Thyroid gland (tissue), 4 donors: Measurements from ENCODE around the gene TEX44. TPM values are rescaled to one million over a fixed set of nuclear protein-coding genes. Genes with fewer than 3 reads are reported as not detected.
"Not testable (repeated sequence)": the region's sequence is repeated elsewhere in the genome, so short reads cannot be mapped to it uniquely, and the experiment has no call there.

Source experiments
- DNase-seq, 2 donors: peaks; one replicate each; pipeline ENCODE4 v3.0.0-alpha.2; 2019
- H3K27ac ChIP-seq, 3 donors: fragments of 200-600 bp; sonication (generic); 1 replicate in 2 of 3; 2 replicates in 1 of 3; pipeline ENCODE4 v1.5.1; 2016 to 2019; ENCODE audit warnings: mild to moderate bottlenecking in 1 of 3, moderate library complexity in 1 of 3
- H3K27me3 ChIP-seq: fragments of 200-600 bp; sonication (generic); one replicate; pipeline ENCODE4 v1.5.1; 2019
- H3K36me3 ChIP-seq, 2 donors: fragments of 200-600 bp; sonication (generic); one replicate each; pipeline ENCODE4 v1.5.1; 2016 to 2019
- H3K4me1 ChIP-seq, 2 donors: fragments of 200-600 bp; sonication (generic); one replicate each; pipeline ENCODE4 v1.5.1; 2017 to 2019
- H3K4me3 ChIP-seq, 3 donors: fragments of 200-600 bp; sonication (generic); replicated peaks in 1 of 3; 1 replicate in 2 of 3; 2 replicates in 1 of 3; pipeline ENCODE4 v1.5.1; 2016; ENCODE audit warnings: mild to moderate bottlenecking in 1 of 3
- H3K9me3 ChIP-seq: fragments of 200-600 bp; sonication (generic); one replicate; pipeline ENCODE4 v1.5.1; 2017
- CTCF ChIP-seq, 6 experiments: fragments of 200-600 bp in 3 of 6; fragments of 450-650 bp in 3 of 6; sonication (generic) in 3 of 6; IDR thresholded peaks; one replicate each; pipeline ENCODE4 v1.5.1; 2016 to 2019; ENCODE audit warnings: antibody characterized with exemption in 6 of 6, mild to moderate bottlenecking in 2 of 6, inconsistent platforms in 1 of 6, moderate library complexity in 1 of 6
- POLR2A ChIP-seq, 2 donors: fragments of 450-650 bp; IDR thresholded peaks; one replicate each; pipeline ENCODE4 v1.6.1; 2017; ENCODE audit warnings: antibody characterized with exemption in 2 of 2, mild to moderate bottlenecking in 2 of 2, moderate library complexity in 1 of 2
- WGBS, 2 donors: methylation state at CpG; one replicate each; pipeline ENCODE4 v1.1.5; 2017; 5-methylcytosine and 5-hydroxymethylcytosine counted together
- intact Hi-C: fragments of 100-400 bp; cut with DNase I; formaldehyde crosslinking; loops from one replicate; pipeline ENCODE4 v1.15.1; 2023
- total RNA-seq, 4 donors: library from RNA; depleted of rRNA; stranded (reverse); fragments of >200 nt; gene quantifications; one replicate each; pipeline ENCODE4 v1.2.3, GENCODE V29; 2016

The TEX44 gene
- total RNA-seq, 4 donors from 2014 or later, result 0.54 TPM; not detected in 3

DNA sequence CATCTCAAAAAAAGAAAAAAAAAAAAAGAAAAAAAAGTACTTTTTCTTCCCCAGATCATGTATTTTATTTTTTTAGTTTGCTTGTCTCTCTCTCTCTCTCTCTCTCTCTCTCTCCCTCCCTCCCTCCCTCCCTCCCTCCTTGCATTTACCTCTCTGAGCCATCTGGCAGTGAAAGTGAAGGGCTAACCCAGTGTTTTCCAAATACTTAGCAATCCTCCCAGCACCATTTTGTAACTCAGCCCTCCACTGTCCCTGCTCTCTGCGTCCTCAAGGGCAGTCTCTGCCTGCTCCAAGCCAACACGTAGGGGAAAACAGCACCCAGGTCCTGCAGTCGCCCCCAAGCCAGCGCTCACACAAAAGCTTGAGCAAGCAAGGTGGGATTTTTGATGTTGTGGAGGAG is 19.6 kb upstream of the TEX44 start:
- no peak for DNase-seq
- H3K27ac ChIP-seq, result no peak overlapping the region
- WGBS, 2 donors, result 56 to 72% methylated on average over 4 of the region's 4 CpGs
- H3K36me3 ChIP-seq, result no peaks in the 10 kb centered on the region
- intact Hi-C loops, result no loop called here
- no peak overlapping the region for H3K4me3 ChIP-seq
- no peaks in the 10 kb centered on the region for H3K9me3 ChIP-seq
- no peaks in the 10 kb centered on the region for H3K27me3 ChIP-seq
- H3K4me1 ChIP-seq, result no peaks in the 10 kb centered on the region
- TF ChIP-seq POLR2A (IDR thresholded peaks at IDR 0.05) (no peak), CTCF (IDR thresholded peaks at IDR 0.05) (no peak)

GRCh38 chr2:231573698-231574421 is 18.8 kb upstream of the TEX44 start:
- intact Hi-C loops, result no loop called here
- Histone ChIP-seq H3K27me3 (no peaks in the 10 kb centered on the region), H3K4me3 (no peak overlapping the region), H3K9me3 (no peaks in the 10 kb centered on the region), H3K4me1 (no peaks in the 10 kb centered on the region), H3K27ac (no peak overlapping the region), H3K36me3 (no peaks in the 10 kb centered on the region)
- 82 to 84% methylated on average over 13 to 15 of the region's 15 CpGs for WGBS, 2 donors
- no peak for TF ChIP-seq POLR2A (IDR thresholded peaks at IDR 0.05)
- TF ChIP-seq CTCF (IDR thresholded peaks at IDR 0.05), result no peak
- no peak for DNase-seq

DNA sequence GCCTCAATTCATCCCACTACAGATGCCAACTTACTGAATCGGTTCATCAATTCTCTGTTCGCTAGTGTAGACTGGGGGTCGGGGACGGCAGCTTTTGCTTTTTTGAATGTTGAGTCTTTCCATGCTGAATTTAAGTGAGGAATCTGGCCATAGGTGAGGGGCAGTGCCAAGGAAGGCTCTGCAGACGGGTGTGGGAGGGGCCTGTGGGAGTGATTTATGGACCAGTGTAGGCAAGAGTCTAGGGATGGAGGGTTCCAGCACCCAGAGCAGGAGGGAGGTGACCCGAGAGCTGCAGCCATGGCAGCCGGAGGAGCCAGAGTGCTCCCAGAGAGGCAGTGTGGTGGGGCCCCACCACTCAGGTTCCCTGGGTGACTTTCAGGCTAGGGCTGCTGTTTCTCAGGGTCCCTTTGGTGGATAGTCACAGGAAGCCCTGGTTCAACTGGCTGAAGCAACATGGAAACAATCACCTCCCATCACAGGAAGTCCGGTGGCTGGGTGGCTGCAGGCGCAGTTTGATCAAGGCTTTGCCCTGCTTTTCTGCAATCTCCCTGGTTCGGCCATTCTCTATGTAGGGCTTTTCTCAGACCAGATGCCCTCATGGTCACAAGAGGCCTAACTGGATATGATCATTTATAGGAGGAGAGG is 16.9 kb upstream of the TEX44 start:
- Histone ChIP-seq H3K27me3 (no peaks in the 10 kb centered on the region), H3K4me3 (no peak overlapping the region), H3K9me3 (no peaks in the 10 kb centered on the region), H3K36me3 (no peaks in the 10 kb centered on the region), H3K27ac (no peak overlapping the region), H3K4me1 (no peaks in the 10 kb centered on the region)
- TF ChIP-seq CTCF (IDR thresholded peaks at IDR 0.05), result no peak
- no peak for TF ChIP-seq POLR2A (IDR thresholded peaks at IDR 0.05)
- intact Hi-C loops, result no loop called here
- DNase-seq, result no peak
- WGBS, 2 donors, result 86 to 95% methylated on average over 9 to 10 of the region's 10 CpGs

DNA sequence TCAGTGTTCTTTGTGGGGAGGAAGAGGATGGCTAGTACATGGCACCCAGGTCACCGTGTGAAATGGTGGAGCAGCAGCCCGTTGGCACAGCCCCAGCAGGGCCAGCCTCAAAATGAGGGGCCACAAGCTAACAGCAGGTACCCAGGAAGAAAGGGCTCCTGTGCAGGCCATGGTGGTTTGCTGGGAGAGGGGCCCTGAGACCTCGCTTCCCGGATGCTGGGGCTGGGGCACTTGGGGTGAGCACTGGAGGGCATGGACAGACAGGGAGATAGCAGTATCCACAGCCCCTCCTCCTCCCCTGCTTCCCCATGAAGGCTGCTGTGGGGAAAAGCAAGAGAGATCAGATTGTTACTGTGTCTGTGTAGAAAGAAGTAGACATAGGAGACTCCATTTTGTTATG is 16.2 kb upstream of the TEX44 start:
- no peak for DNase-seq
- intact Hi-C loops, result no loop called here
- H3K4me3 ChIP-seq, result no peak overlapping the region
- H3K27ac ChIP-seq, result no peak overlapping the region
- no peaks in the 10 kb centered on the region for H3K4me1 ChIP-seq
- 61 to 80% methylated on average over 2 to 4 of the region's 4 CpGs for WGBS, 2 donors
- TF ChIP-seq CTCF (IDR thresholded peaks at IDR 0.05) (no peak), POLR2A (IDR thresholded peaks at IDR 0.05) (no peak)
- H3K27me3 ChIP-seq, result no peaks in the 10 kb centered on the region
- H3K36me3 ChIP-seq, result no peaks in the 10 kb centered on the region
- no peaks in the 10 kb centered on the region for H3K9me3 ChIP-seq

GRCh38 chr2:231578655-231579054 is 14.0 kb upstream of the TEX44 start:
- H3K27me3 ChIP-seq, H3K9me3 ChIP-seq, H3K27ac ChIP-seq, DNase-seq, intact Hi-C loops, H3K36me3 ChIP-seq, H3K4me1 ChIP-seq, H3K4me3 ChIP-seq: not testable (repeated sequence)
- 97 to 98% methylated on average over 2 of the region's 2 CpGs for WGBS, 2 donors
